Renal cortex interstitium (tissue), 11 donors: ENCODE results near the gene FNDC8. TPM values are rescaled to one million over a fixed set of nuclear protein-coding genes. Genes with fewer than 3 reads are reported as not detected.
"Not testable (repeated sequence)": the region's sequence is repeated elsewhere in the genome, so short reads cannot be mapped to it uniquely, and the experiment has no call there.

Source experiments
- DNase-seq, 11 donors: peaks; one replicate each; pipeline ENCODE4 v3.0.0-alpha.2; 2013; ENCODE audit warnings: low read depth in 9 of 11, low spot score in 4 of 11; ENCODE audit errors: extremely low read depth in 1 of 11
- polyA plus RNA-seq, 3 donors: library from polyadenylated mRNA; unstranded; fragments of 120-200 nt; gene quantifications; one replicate each; pipeline ENCODE4 v1.2.1, GENCODE V29; 2013; ENCODE audit not compliant: insufficient read length in 3 of 3

The FNDC8 gene
- polyA plus RNA-seq, 3 donors: 0.27 to 0.28 TPM; not detected in 1

- peak in 1 of 11 donors; percentile 17 for DNase-seq
Observed at GRCh38 chr17:35089586-35090296, 31.7 kb upstream of the FNDC8 start.

DNA sequence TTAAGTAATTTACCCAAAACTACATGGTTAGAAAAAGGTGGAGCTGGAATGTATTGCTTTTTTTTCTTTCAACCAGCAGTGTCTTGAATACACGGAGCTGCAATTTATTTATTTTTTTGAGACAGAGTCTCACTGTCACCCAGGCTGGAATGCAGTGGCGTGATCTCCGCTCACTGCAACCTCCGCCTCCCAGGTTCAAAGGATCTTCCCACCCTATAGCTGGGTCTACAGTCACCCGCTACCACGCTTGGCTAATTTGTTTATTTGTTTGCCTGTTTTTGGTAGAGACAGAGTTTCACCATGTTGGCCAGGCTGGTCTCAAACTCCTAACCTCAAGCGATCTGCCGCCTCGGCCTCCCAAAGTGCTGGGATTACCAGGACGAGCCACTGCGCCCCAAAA, 30.7 kb upstream of the FNDC8 start:
- not testable (repeated sequence) for DNase-seq

DNA sequence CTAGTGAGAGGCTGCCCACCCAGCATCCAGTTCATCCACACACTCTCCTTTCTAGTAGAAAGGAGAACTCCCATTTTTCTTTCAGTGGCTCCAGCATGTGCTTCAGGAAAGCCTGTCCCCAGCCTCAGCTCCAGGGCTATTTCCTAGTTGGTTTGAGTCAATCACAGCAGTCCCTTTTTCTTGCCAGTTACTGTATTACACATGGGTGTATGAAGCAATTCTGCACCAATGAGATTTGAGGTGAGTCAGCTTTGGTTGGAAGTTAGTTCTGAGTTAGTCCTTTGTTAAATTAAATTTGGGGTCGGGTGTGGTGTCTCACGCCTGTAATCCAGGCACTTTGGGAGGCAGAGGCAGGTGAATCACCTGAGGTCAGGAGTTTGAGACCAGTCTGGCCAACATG, 26.5 kb upstream of the FNDC8 start:
- no peak for DNase-seq

- DNase-seq: no peak
Observed at GRCh38 chr17:35095741-35096140, 25.7 kb upstream of the FNDC8 start.

DNA sequence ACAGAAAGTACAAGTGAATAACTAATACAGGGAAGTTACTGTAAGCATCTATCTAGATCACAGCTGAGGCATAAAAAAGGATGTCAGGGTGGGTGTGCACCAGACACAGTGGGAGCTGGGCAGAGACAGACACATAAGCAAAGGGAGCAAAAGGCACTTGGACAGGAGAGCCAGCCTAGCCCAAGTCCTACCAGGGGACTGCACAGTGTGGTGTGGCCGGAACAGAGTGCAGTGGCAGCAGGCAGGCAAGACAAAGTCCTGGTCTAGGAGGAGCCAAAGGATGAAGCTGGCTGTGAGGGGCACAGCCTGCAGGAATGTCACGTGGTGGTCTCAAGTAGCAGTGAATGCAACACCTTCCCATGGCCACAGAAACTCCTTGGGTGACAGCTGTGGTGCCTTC, 23.6 kb upstream of the FNDC8 start:
- DNase-seq: no peak

- peak in 1 of 11 donors; percentile 3 for DNase-seq
Observed at GRCh38 chr17:35099908-35100307, 21.5 kb upstream of the FNDC8 start.

DNA sequence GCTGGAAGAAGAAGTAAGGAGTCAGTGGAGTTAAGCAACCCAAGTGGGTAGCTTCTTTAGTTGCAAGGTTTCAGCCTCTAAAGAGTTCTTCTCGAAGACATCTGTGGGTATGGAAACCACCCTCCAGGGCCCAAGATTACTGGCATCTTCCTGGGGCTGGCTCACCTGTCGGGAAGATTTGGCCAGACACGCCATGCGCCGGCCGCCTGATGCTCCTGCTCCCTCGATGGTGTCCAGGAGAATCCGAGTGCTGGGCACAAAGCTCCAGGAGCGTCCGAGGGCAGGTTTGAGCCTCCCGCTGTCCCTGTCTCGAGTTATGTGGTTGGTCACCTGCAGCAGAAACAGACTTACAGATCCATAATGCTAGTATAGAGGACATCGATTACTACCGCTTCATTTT, 20.4 kb upstream of the FNDC8 start:
- no peak for DNase-seq

GRCh38 chr17:35101725-35102124, 19.7 kb upstream of the FNDC8 start:
- DNase-seq: no peak

DNA sequence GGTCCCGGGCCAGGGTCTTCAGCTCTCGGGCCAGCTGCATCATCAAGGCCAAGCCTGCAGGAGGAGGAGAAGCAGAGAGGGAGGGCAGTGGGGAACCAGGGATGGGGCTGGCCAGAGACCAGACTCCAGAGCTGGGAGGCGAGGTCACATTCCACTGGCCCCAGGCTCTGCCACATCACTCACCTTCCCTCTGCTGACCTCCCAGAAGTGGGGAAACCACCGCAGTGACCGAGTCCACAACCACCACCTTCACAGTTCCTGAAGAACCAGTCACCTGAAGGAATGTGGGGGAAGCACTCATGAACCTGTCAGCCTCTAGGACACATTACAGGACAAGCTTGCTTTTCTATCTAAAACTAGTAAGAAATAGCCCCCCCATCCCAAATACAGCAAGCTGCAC, 18.1 kb upstream of the FNDC8 start:
- DNase-seq: no peak

- no peak for DNase-seq
Observed at GRCh38 chr17:35104844-35105450, 16.5 kb upstream of the FNDC8 start.

DNA sequence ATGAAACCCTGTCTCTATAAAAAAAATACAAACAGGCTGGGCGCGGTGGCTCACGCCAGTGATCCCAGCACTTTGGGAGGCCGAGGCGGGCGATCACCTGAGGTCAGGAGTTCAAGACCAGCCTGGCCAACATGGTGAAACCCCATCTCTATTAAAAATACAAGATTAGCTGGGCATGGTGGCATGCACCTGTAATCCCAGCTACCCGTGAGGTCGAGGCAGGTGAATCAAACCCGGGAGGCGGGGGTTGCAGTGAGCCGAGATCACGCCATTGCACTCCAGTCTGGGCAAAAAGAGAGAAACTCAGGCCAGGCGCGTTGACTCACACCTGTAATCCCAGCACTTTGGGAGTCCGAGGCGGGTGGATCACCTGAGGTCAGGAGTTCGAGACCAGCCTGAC, 10.6 kb upstream of the FNDC8 start:
- not testable (repeated sequence) for DNase-seq

DNA sequence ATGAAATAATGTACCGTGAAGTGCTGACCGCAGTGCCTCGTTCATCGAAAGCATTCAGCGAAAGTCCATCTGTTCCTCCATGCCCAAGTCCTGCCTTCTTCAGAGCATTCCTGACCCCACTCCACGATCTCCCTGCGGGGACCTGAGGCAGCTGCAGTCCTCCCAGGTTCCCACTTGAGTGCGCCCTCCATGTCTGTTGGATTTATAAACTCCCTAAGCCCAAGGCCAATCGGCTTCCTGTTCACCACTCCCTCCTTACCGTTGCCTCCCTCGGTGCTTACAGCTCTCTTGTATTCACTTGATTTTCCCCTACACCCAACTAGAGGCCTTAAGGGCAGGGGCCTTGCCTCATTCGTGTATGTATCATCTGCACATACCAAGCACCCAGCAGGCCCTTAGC, 4.6 kb upstream of the FNDC8 start:
- no peak for DNase-seq

DNA sequence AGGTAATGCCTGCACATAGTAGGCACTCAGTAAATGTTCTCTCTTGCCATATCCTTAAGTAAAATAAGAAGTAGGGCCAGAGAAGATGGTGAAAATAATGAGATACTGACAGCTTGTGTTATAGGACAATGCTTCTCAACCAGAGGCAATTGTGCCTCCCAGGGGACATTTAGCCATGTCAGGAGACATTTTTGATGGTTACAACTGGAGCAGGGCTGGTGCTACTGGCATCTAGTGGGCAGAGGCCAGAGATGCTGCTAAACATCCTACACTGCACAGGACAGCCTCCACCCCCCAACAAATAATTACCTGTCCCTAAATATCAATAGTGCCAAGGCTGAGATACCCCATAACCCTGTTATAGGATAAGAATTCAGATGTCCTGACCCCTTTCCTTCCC, 3.4 kb upstream of the FNDC8 start:
- no peak for DNase-seq

DNA sequence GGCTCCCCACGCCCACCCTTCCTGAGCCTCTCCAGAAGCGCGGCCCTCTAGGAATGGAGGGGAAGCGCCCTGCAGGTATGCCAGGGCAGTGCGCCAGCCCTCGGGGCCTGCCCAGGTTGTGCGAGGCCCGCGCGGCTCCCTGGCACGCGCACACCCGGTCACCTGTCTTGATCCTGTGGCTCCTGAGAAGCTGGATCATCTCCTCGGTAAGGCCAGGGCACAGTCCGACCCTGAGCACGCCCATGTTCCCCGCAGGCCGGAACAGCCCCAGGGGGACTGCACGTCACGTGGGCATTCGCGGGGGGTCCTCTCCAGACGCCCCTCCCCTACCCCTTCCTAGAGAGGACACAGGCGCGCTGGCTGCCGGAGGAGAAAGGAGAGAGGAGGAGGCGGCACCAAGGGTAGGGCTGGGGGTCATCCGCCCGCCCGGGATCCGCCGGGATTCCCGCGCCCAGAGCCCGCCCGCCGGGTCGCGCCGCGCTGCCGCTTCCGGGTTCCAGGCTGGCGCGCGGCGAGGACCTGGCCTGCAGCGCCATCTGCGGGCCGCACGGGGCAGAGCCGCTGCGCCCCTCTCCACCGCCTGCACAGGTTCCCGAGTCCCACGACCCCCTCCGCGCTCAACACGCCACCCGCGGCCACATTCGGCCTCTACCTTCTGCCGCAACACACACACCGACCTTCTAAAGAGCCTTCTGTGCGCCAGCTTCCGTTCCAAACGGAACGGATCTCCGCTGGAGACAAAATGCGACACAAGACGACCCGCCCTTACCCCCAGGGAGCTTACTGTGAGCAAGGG, 1.8 kb upstream of the FNDC8 start, which contains the start of gene RAD51D:
RAD51D (minus strand) TSS at position 491 of the 796 bp plus-strand sequence; CDS start at position 244, 247 bp downstream.
- peak in 10 of 11 donors; percentile 50 to 75 (median 64) for DNase-seq

DNA sequence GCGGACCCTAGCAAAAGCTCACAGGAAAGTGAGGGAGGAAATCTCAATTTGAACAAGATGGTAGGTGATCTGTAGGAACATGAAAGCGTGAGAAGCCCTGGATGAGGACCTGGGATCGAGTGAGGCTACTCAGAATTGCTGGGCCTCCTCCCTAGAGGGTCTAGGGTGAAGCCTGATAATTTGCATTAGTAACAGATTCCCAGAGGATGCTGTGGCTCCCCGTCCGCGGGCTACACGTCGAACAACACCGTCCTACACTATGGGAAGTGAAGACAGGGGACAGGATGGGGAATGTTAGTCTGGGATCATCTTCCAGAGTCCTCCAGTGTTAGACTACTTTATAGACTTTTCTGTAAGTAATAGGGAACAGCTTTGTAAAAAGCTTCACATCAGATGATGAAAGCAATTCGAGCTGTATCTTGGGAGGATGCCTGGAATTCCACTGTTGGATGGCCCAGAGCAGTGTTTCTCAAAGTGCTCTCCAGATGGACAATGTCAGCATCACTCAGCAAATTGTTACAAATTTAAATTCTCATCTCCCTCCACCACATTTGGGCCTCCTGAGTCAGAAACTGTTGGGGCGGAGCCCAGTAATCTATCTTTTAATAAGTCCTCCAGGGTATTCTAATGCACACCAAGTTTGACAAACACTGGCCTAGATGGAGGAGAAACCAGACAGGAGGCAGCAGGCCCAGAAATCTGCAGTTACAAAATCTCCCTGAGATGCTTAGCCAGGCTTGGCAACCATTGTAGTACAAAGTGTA, 6.5 kb downstream of the FNDC8 start:
- DNase-seq: no peak

DNA sequence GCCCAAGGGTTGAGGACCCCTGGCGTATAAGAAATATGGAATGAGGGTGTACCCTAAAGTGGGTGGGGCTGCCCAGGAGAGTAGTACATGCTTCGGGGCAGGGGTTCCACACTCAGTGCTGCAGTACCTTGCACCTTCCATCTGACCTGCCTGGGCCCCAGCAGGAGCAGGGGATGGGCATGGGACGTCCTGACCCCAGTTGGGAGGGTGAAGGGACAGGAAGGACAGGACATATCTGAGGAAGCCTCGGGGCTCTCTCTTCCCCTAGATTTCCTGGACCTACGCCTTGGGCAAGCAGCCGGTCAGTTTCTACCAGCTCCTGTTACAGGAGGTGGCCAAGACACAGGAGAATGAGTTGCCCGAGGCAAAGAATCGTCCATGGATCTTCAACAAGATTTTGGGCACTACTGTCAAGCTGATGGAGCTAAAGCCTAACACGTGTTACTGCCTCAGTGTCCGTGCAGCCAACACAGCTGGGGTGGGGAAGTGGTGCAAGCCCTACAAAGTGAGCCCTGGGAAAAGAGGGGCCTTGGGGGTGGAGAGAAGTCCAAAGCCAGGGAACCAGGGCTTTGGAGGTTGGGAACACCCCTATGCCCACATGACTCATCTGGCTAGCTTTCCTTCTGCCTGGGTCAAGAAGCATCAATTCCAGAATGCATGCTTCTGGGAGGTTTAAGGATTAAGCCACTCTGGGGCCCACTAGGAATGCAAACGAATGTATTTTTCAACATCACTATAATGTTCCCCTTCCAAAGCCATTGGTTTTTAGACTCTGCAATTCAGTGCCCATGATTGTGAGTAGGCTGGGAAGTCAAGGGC, 7.9 kb downstream of the FNDC8 start:
- no peak for DNase-seq

- DNase-seq: no peak
Observed at GRCh38 chr17:35129973-35130351, 8.5 kb downstream of the FNDC8 start.

DNA sequence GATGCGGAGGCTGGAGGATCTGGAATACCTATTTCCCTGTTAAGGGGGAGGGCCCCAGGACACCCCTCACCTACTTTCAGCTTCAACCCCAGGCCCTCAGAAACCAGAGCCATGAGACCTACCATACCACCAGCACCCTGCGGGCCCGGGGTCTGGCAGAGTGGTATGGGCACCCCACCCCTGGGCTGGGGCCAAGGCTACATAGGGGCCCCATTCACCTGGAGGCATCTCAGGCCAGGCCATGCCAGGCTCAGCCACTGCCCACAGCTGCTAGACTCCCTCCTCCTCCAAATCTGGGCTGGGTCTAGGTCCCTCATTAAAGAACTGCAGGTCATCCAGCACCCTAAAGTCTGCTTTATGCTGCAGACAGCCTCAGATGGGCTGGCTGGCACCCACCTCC, 9.0 kb downstream of the FNDC8 start:
- no peak for DNase-seq

- DNase-seq: no peak
Observed at GRCh38 chr17:35132099-35132498, 10.7 kb downstream of the FNDC8 start.
